Hematopoietic multipotent progenitor cell treated with erythropoietin and hydrocortisone succinate and interleukin-3 and kit ligand, for 15 days (in vitro differentiated cells): ENCODE results near the gene ZNF862.

Experiments
- DNase-seq: peaks from one replicate; pipeline ENCODE4 v3.0.0-alpha.2; 2015; ENCODE audit warnings: low spot score

ZNF862 gene

GRCh38 chr7:149866139-149866778, 28.1 kb downstream of the ZNF862 start:
- DNase-seq, result no peak

GRCh38 chr7:149866779-149867447, 28.7 kb downstream of the ZNF862 start:
- no peak for DNase-seq

- DNase-seq, result no peak
Observed at GRCh38 chr7:149867762-149868622, 29.8 kb downstream of the ZNF862 start.

- DNase-seq, result no peak
Observed at GRCh38 chr7:149868623-149869290, 30.6 kb downstream of the ZNF862 start.

- no peak for DNase-seq
Observed at GRCh38 chr7:149869291-149869650, 31.1 kb downstream of the ZNF862 start.

GRCh38 chr7:149869867-149870266, 31.7 kb downstream of the ZNF862 start:
- DNase-seq, result no peak

- no peak for DNase-seq
Observed at GRCh38 chr7:149870274-149870673, 32.1 kb downstream of the ZNF862 start.

- DNase-seq, result no peak
Observed at GRCh38 chr7:149870701-149871483, 32.7 kb downstream of the ZNF862 start.

- no peak for DNase-seq
Observed at GRCh38 chr7:149871576-149871975, 33.4 kb downstream of the ZNF862 start.

GRCh38 chr7:149872419-149873073, 34.4 kb downstream of the ZNF862 start:
- no peak for DNase-seq

GRCh38 chr7:149873074-149873969, 35.1 kb downstream of the ZNF862 start, which contains the start of gene ATP6V0E2:
Gene ATP6V0E2 (plus strand): TSS chr7:149873969. CDS start chr7:149874066, 97 bp downstream.
- DNase-seq, result peak; percentile 75

- no peak for DNase-seq
Observed at GRCh38 chr7:149873970-149874643, 35.9 kb downstream of the ZNF862 start.

GRCh38 chr7:149874644-149875028, 36.5 kb downstream of the ZNF862 start:
- DNase-seq, result no peak

- DNase-seq, result no peak
Observed at GRCh38 chr7:149875396-149875795, 37.2 kb downstream of the ZNF862 start.

- no peak for DNase-seq
Observed at GRCh38 chr7:149877890-149878522, 39.8 kb downstream of the ZNF862 start.

GRCh38 chr7:149878523-149878921, 40.3 kb downstream of the ZNF862 start:
- DNase-seq, result no peak

GRCh38 chr7:149879271-149879743, 41.1 kb downstream of the ZNF862 start:
- DNase-seq, result no peak

GRCh38 chr7:149879766-149880637, 41.8 kb downstream of the ZNF862 start:
- no peak for DNase-seq
